Measurements from ENCODE around the gene WIPI1. TPM values are rescaled to one million over a fixed set of nuclear protein-coding genes. Genes with fewer than 3 reads are reported as not detected.
A peak's percentile ranks its signal among the peaks of the same experiment; 100 is the strongest.

Gene WIPI1
- total and polyA plus RNA-seq, 12 donors: 46.6 to 201 (median 116) TPM

DNA sequence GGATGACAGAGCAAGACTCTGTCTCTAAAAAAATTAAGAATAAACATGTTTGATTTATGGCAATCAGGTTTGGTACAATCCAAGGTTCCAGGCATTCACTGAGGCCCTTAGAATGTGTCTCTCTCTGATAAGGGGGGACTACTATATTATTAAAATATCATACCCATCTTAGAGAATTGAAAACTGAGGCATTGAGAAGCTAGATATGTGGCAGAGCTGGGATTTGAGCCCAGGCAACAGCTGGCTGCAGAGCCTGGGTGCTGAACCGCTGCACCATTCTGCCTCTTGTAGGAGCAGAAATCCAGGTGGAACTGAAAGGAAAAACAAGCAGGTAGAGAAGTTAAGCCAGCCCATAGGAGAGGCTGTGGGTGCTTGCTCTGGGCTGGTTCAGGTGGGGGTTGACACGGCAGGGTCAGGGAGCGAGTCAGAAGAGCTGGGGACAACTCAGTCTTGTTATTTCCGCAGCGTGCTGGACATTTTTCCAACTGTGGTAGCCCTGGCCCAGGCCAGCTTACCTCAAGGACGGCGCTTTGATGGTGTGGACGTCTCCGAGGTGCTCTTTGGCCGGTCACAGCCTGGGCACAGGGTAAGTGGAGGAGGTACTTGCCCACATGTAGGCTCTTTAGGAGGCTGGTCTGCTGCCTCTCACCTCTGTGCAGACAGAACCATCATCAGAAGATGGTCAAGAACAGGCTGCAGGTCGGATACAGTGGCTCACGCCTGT lies 62.5 kb downstream of the WIPI1 start:
- WGBS, 2 donors: 93 to 99% methylated on average over 12 of the region's 12 CpGs
- no peaks in the 10 kb centered on the region for H3K27me3 ChIP-seq
- TF ChIP-seq, protein P1, sequence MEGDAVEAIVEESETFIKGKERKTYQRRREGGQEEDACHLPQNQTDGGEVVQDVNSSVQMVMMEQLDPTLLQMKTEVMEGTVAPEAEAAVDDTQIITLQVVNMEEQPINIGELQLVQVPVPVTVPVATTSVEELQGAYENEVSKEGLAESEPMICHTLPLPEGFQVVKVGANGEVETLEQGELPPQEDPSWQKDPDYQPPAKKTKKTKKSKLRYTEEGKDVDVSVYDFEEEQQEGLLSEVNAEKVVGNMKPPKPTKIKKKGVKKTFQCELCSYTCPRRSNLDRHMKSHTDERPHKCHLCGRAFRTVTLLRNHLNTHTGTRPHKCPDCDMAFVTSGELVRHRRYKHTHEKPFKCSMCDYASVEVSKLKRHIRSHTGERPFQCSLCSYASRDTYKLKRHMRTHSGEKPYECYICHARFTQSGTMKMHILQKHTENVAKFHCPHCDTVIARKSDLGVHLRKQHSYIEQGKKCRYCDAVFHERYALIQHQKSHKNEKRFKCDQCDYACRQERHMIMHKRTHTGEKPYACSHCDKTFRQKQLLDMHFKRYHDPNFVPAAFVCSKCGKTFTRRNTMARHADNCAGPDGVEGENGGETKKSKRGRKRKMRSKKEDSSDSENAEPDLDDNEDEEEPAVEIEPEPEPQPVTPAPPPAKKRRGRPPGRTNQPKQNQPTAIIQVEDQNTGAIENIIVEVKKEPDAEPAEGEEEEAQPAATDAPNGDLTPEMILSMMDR (IDR thresholded peaks at IDR 0.05): no peak
- H3K4me3 ChIP-seq: no peak overlapping the region
- H3K27ac ChIP-seq: peak overlapping the region in 1 of 10 donors; percentile 69
- ATAC-seq: no peak
- intact Hi-C loops (cut with DNase I): loop anchor here in 5 of 10 donors (5.0 to 10.0 kb wide), 4 partner anchors 42 to 132 kb away; partner anchors contain the start of genes ARSG (in 1 of the 5) and SLC16A6 (in 1 of the 5)
- no peaks in the 10 kb centered on the region for H3K36me3 ChIP-seq
- H3K9me3 ChIP-seq: peaks cover 0 to 11% (median 4%) of the 10 kb centered on the region in 11 donors
- no peak for DNase-seq
- peaks cover 0 to 27% (median 16%) of the 10 kb centered on the region in 9 donors for H3K4me1 ChIP-seq

DNA sequence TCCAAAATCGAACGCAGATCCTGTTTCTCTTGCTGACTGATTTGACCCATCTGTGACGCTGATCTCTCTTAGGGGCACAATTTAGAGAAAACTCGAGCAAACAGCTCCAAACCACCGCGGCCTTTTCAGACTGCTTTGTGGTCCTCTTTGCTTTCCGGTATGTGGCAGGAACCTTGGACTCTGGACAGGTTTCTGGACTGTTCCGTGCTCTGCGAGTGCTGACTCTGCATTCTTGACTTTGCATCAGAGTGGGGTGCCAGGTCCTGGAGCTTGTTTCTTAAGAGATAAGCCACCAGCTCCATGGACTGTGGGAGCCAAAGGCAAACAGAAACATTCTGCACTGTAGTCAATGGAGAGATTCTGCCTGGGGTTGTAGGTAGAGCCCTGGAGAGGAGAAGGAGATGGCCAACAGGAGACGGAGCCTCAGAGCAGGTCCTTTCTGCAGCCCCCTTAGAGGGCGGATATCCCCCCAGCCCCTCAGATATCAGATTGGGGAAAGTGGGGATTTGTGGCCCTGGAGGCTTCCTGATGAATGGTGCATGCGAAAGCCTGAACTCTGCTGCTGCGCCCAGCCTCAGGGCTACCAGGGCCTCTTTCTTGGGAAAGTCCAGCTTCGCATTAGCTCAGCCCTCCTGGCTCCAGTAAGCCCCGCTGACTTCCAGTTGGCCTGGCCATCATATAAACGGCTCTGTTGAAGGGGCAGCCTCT lies 65.6 kb downstream of the WIPI1 start:
- ATAC-seq (peak in 2 of 8 donors; percentile 9 to 15), DNase-seq (no peak)
- 82 to 87% methylated on average over 16 of the region's 16 CpGs for WGBS, 2 donors
- H3K4me3 ChIP-seq: no peak overlapping the region
- H3K27me3 ChIP-seq: no peaks in the 10 kb centered on the region
- H3K27ac ChIP-seq: peak overlapping the region in 2 of 10 donors; percentile 17 to 33
- peaks cover 0 to 11% (median 4%) of the 10 kb centered on the region in 11 donors for H3K9me3 ChIP-seq
- intact Hi-C loops (cut with DNase I): loop anchor here in 2 of 10 donors (10.0 kb wide), 2 partner anchors 97 to 127 kb away; partner anchors contain the start of genes ARSG (in 1 of the 2) and SLC16A6 (in 1 of the 2)
- TF ChIP-seq, protein P1 (IDR thresholded peaks at IDR 0.05): no peak
- peaks cover 0 to 13% (median 9%) of the 10 kb centered on the region in 9 donors for H3K4me1 ChIP-seq
- no peaks in the 10 kb centered on the region for H3K36me3 ChIP-seq

DNA sequence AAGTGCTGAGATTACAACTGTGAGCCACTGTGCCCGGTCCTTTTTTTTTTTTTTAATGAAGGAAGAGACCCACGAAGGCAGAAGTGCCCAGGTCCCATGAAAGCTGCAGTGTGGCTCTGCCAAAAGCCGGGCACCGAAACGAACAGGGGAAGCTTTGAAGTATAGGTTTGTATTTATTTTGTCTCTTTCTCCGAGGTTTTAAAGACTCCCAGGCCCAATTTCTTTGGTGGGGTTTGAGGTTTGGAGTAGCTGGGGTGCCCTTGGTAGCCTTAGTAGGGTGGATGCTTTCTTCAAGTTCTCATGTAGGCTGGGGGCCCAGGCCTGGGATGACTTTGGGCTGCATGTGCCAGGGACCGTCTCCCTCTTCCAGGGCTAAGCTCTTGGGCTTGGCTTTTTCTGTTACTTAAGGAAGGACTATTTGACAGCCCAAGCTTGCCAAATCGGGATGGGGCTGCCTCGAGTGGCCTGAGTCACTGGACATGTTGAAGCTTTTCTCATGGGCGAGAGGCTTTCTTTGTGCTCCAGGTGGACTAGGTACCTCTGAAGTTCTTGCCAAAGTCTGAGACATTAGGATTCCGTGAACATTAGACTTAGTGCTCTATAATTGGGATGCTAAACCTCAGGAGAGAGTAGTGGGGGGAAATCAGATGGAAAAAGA lies 66.3 kb downstream of the WIPI1 start:
- Histone ChIP-seq H3K4me3 (no peak overlapping the region), H3K27ac (peak overlapping the region in 2 of 10 donors; percentile 17 to 33), H3K27me3 (no peaks in the 10 kb centered on the region), H3K4me1 (peaks cover under 1 to 20% (median 12%) of the 10 kb centered on the region in 9 donors), H3K36me3 (no peaks in the 10 kb centered on the region), H3K9me3 (peaks cover 0 to 11% (median 4%) of the 10 kb centered on the region in 11 donors)
- peak in 1 of 8 donors; percentile 15 for ATAC-seq
- DNase-seq: no peak
- TF ChIP-seq, protein P1 (IDR thresholded peaks at IDR 0.05): no peak
- WGBS, 2 donors: 78 to 86% methylated on average over 11 of the region's 11 CpGs
- intact Hi-C loops (cut with DNase I): loop anchor here in 2 of 10 donors (10.0 kb wide), 2 partner anchors 96 to 126 kb away; partner anchors contain the start of genes ARSG (in 1 of the 2) and SLC16A6 (in 1 of the 2)

DNA sequence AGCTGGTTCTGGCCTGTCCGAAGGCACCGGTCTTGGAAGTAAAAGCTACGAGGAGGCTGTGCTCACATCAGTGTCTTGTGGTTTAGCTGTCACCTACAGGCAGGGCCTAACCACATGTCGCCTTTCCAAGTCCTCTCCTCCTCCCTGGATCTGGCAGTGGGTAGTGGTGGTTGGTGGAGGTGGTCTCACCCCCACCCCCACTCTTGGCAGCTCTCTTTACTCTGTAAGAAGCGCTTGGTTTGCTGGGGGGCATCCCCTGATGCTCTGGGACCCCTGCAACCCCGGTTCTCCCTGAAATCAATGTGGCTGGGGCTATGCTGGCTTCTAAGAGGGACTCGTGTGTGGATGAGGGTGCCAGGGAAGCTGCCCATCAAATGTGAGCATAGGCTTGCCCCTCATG lies 68.3 kb downstream of the WIPI1 start:
- H3K27ac ChIP-seq: no peak overlapping the region
- intact Hi-C loops (cut with DNase I): no loop called here
- WGBS, 2 donors: 71 to 84% methylated on average over 7 of the region's 7 CpGs
- TF ChIP-seq, protein P1 (IDR thresholded peaks at IDR 0.05): no peak
- no peaks in the 10 kb centered on the region for H3K9me3 ChIP-seq
- ATAC-seq (no peak), DNase-seq (no peak)
- no peak overlapping the region for H3K4me3 ChIP-seq
- H3K36me3 ChIP-seq: no peaks in the 10 kb centered on the region
- H3K27me3 ChIP-seq: no peaks in the 10 kb centered on the region
- H3K4me1 ChIP-seq: peaks cover 5 to 36% (median 24%) of the 10 kb centered on the region in 9 donors

Data from heart right ventricle (tissue), 16 donors.